NCI-H2107 (cell line): Measurements from ENCODE around the gene CCR8.
"Not testable (repeated sequence)": the region's sequence is repeated elsewhere in the genome, so short reads cannot be mapped to it uniquely, and the experiment has no call there.

Experiments
- DNase-seq: peaks from one replicate; lab custom pipeline; 2025; lab: John Stamatoyannopoulos, UW

CCR8 gene

GRCh38 chr3:39315420-39315819, 14.1 kb upstream of the CCR8 start:
- no peak for DNase-seq

DNA sequence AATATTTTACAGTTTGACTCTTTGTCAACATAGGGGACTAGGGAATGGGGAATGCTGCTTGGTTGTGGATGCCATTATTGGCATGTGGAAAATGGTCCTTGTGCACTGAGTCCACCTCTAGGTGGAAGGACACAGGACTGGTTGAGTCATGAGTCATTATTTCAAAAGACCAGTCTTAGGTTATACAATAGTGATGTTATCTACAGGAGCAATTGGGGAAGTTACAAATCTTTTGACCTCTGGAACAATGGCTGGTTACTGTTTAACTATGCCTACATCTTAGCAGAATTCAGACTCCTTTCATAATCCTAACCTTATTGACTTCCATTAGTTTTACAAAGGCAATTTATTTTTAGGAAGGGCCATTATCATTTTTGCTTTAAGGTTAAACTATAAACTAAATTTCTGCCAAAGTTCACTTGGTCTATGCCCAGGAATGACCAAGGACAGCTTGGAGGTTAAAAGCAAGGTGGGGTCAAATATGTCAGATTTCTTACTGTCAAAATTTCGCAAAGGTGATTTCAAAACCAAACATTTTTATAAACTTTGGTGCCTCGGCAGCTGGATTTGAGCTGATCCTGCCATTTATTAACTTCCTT, 11.8 kb upstream of the CCR8 start:
- DNase-seq = no peak

GRCh38 chr3:39318301-39318700, 11.2 kb upstream of the CCR8 start:
- DNase-seq = no peak

DNA sequence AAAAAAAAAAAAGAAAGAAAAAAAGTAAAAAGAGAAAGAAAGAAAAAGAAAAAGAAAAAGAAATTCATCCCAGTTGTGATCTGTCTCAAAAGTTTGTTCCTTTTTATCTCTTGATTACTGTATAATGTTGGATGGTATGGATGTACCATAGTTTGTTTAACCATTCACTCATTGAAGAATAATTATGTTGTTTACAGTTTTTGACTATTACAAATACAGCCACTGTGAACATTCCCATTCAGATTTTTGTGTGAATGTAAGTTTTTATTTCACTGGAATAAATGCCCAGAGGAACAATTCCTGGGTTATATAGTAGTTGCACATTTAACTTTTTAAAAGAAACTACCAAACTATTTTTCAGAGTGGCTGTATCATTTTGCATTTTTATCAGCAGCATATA, 10.3 kb upstream of the CCR8 start:
- no peak for DNase-seq

DNA sequence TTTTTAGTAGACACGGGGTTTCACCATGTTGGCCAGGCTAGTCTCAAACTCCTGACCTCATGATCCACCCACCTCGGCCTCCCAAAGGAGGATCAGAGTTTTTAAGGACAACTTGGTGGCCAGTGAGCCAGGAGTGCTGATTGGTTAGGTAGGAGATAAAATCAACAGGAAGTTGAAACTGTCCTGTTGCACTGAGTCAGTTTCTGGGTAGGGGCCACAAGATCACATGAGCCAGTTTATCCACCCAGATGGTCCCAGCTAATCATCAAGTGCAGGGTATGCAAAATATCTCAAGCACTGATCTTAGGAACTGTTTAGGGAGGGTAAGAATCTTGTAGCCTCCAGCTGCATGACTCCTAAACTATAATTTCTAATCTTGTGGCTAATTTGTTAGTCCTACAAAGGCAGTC, 7.9 kb upstream of the CCR8 start:
- DNase-seq = not testable (repeated sequence)

GRCh38 chr3:39322209-39322715, 7.2 kb upstream of the CCR8 start:
- not testable (repeated sequence) for DNase-seq

DNA sequence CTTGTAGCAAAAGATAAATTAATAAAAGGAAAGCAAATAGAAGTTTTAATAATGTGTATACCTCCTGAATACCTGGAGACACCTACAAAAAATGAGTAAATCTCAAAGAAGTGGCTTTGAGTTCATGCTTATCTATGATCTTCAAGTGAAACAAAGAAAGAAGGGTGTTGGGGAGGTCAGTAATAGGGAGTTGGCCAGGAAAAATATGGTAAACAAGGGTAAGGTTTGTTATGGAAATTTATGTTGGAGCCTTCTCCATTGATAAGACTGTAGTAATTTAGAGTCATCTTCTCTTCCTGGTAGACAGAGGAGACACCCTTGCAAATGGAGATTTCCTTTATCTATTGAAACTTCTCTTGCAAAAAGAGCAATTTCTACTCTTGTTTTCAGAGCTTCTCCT, 6.6 kb upstream of the CCR8 start:
- no peak for DNase-seq

DNA sequence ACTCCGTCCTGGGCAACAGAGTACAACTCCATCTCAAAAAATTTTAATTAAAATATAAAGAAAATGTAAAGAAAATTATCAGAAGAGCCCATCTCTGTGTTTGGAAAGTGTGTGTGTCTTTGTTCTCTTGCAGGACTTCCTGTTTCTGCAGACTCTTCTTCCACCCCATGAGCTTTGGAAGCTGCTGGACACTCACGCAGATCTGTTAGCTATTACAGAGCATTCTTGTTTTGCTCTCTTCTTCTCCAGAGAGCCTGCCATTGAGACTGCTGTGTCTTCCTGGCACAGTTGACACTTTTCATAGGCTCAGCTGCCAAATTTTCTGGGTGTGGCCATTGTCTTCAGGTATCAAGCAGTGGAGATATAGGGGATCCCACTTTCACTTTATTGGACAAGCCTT, 6.0 kb upstream of the CCR8 start:
- no peak for DNase-seq

DNA sequence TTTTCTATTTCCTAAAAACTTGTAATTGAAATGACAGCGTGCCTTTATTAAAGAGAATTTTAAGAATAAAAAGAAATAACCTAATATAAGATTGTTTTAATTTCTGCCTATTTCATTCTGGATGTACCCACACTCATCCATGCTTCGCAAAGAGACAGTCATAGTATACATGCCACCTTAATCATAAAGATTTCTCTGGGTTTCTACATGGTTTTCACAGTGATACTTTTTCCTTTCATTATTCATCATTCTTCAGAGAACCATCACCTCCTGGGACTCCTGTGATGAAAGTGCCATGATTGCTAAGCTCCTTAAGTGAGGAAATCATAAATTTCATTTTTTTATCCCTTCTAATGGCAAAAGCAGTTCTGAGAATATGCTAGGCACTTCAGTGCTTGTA, 4.3 kb upstream of the CCR8 start:
- no peak for DNase-seq

DNA sequence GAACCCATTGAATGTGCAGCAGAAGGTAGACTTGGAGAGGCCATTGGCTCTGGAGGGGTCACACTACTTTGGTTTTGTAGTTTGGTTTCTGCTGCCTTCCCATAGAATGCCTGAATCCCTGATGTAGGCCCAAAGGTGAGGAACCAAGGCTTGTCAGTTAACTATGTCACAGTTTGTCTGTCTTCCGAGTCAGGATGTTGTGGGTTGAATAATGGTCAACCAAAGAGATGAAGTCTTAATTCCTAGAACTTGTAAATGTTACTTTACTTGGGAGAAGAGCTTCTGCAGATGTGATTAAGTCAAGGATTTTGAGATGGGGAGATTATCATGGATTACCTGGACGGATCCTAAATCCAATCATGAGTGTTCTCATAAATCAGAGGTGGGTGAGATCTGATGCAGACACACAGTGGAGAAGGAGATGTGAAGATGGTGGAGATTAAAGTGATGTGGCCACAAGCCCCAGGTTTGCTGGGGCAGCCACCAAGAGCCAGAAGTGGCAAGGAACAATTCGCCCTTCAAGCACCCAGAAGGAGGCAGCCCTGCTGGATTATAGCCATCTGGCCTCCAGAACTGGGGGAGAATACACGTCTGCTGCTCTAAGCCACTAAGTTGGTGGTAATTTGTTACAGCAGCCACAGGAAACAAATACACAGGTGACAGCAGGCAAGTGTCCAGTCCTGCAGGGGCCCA, 2.3 kb upstream of the CCR8 start:
- DNase-seq = no peak

GRCh38 chr3:39327746-39328349, 1.7 kb upstream of the CCR8 start:
- no peak for DNase-seq

DNA sequence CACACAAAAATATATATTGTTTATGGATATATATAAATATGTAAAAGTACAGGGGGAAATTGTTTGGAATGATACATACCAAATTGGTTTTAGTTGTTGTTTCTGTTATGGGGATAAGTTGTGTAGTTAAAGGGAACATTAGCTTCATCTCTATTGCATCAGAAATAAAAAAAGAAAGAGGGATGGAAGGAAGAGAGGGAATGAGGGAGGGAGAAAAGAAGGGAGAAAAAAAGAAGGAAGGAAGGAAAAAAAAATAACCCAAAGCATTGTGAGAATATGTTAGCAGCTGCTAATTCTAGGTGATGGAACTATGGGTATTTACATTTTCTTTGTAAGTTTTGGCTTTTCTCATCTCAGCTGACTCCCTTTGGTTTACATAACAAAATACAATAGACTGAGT, 1.3 kb downstream of the CCR8 start:
- no peak for DNase-seq

DNA sequence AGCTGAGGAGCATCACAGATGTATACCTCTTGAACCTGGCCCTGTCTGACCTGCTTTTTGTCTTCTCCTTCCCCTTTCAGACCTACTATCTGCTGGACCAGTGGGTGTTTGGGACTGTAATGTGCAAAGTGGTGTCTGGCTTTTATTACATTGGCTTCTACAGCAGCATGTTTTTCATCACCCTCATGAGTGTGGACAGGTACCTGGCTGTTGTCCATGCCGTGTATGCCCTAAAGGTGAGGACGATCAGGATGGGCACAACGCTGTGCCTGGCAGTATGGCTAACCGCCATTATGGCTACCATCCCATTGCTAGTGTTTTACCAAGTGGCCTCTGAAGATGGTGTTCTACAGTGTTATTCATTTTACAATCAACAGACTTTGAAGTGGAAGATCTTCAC, 3.0 kb downstream of the CCR8 start:
- DNase-seq = no peak

- DNase-seq = no peak
These were observed 4.1 kb downstream of the CCR8 start for GRCh38 chr3:39333607-39334006.

- no peak for DNase-seq
These were observed 4.7 kb downstream of the CCR8 start for GRCh38 chr3:39334205-39334604.

- no peak for DNase-seq
These were observed 8.7 kb downstream of the CCR8 start for GRCh38 chr3:39338201-39338600.

DNA sequence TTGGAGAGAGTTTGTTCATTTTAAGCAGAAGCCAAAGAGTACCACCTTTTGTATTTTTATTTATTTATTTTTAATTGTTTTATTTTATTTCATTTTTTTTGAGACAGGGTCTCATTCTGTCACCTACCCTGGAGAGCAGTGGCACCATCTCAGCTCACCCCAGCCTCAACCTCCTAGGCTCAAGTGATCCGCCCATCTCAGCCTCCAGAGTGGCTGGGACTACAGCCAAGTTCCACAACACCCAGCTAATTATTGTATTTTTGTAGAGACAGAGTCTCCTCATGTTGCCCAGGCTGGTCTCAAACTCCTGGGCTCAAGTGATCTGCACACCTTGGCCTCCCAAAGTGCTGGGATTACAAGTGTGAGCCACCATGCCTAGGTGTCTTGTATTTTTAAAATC, 9.6 kb downstream of the CCR8 start:
- DNase-seq = no peak

DNA sequence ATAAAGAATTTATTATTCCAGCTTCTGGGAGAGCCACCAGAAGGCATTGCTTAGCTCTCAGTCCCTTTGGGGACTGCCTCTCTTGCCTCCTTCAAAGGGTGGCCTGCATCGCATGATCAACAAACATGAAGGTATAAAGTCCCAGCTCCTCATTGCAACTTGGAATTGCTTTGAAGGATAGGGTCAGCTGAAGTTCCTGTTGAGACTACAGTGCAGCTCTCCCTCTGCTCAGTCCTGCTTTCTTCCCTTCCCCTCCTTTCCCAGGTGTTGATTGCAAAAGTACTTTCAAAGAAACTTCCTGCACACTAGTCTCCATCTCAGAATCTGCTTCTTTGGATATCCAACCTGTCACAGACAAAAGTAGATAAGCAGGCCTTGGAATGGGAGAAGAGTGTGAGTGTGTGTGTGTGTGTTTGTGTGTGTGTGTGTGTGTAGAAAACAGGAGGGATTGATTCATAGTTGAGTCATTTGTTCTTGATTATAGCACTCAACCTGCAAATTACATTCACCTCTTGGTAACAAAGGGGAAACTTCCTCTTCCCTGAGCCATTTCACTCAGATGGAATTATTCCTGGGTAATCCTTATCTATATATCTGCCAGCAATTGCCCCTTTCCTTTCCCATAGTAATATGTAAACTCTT, 13.7 kb downstream of the CCR8 start:
- DNase-seq = no peak

GRCh38 chr3:39343760-39344159, 14.3 kb downstream of the CCR8 start:
- DNase-seq = no peak

GRCh38 chr3:39344746-39345344, 15.3 kb downstream of the CCR8 start:
- DNase-seq = no peak

DNA sequence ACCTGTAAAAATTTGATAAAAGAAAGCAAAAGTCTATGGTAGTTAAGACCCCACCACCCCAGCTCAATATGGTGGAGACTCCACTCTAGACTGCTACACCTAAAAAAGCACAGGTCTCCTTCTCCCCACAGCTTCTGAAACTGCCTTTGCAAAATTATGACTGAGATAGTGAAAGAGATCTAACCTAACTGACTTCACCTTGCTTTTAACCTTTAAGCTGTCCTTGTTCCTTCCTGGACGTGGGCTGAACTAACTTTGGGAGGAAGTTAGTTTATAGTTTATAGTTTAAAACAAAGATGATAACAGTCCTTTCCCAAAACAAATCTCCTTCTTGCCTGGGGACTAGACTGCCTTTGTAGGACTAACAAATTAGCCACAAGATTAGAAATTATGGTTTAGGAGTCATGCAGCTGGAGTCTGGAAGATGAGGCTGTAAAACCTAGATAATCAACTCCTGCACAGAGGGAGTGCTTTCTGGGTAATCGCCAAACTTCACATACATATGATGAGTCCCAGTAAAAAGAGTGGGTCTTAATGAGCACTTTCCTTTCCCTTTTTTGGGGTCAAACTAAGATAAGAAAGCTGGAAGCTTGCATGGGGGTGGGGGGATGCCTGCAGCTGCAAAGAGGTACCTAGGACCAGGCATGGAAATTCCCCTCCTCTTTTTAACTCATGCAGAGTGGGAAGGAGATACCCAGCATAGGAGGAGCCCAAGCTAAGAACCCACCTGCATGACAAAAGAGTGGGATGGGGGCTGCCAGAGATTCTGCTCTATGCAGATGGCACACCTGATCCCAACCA, 17.5 kb downstream of the CCR8 start:
- no peak for DNase-seq

DNA sequence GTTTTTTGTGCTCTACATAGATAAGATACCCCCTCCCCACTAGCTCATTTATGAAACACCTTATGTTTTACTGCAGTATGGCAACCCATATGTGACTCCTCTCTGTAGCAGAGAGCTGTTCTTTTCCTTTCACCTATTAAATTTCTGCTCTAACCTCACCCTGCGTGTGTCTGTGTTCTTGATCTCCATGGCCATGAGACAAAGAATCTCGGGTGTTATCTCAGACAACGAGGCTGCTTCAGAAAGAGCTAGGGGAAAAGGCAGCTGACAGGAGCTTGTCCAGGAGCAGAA, 18.0 kb downstream of the CCR8 start:
- DNase-seq = no peak
